ENCODE data around the gene KCNMA1.

Gene KCNMA1

GRCh38 chr10:77553966-77554365 lies 83.6 kb downstream of the KCNMA1 start:
- no peak for DNase-seq

- no peak for DNase-seq
Measured at GRCh38 chr10:77553311-77553710, 84.3 kb downstream of the KCNMA1 start.

DNA sequence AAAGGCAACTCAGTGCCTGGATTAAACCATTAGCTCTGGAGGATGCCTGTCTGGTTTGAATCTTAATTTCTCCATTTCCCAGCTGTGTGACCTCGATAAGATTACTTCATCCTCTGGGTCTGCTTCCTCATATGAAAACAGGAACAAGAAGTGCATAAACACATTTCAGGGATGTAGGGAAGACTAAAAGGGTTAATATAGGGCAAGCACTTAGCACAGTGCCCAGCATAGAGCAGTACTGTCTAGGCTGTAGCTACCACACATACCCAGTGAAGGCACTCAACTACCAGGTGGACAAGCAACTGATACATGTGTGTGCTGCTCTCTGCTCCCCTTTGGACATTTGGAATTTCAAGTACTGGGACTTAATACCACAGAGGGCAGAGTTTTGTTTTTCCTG lies 85.4 kb downstream of the KCNMA1 start:
- DNase-seq = no peak

- DNase-seq = no peak
Measured at GRCh38 chr10:77550378-77550777, 87.2 kb downstream of the KCNMA1 start.

DNA sequence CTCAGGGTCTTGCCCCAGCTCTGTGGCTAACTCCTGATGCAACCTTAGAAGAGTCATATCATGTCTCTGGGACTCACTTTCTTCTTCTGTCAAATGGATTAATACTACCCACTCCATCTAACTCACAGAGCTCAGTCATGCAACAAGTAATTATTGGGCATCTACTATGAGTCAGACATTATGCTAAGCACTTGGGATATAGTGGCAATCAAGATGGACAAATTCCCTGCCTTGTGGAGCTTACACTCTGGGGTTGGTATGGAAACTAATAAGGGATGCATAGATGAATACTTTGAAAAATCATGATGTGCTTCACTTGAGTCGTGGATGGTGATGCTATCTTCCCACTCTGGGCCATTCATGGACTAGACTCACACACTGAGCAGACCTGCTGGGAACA lies 88.9 kb downstream of the KCNMA1 start:
- DNase-seq = no peak

DNA sequence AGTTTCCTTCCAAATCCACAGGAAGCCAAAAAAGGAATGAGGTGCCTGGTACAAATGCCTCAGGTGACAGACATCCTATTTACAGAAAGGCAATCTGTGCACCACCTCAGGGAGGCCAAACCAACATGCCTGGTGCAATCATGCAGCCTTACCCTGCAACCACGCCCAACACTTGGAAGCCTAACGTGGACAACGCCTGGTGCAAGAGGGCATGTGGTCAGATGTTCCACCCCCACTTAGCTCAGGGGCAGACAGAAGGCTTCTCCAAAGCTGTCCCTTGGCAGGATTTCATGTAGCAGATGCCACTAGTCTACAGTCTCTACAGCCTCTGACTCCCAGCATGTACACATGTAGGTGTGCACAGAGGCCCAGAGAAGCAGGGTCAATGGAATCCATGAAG lies 89.5 kb downstream of the KCNMA1 start:
- DNase-seq = no peak

DNA sequence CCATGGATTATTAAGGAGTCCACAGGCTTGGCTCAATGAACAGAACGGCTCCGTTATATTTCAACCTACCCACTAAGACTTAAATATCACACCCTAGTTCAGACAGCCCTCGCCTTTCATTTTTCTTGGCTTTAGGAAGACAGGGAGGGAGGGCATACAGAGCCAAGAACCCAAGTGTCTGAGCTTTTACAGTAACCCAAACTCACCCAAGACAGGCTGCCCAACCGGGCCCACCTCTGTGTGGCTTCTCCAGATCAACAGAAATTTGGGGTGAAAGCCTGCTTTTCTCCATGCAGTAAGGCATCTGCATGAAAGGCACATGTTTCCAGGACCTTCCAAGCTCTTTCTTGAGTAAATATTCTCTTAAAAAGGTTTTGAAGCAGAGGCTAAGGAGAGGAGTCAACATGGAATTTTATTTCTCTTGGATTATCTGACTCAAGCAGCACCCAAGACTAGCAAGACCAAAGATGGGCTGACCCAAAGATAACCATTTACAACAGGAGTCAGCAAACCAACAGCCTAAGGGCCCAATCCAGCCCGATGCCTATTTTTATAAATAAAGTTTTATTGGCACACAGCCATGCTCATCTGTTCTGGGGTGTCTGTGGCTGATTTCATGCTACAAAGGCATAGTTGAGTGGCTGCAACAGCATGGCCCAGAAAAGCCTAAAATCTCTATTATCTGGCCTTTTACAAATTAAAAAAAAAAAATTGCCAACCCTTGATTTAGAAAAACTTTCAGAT lies 90.1 kb downstream of the KCNMA1 start:
- no peak for DNase-seq

- no peak for DNase-seq
Measured at GRCh38 chr10:77546042-77546441, 91.6 kb downstream of the KCNMA1 start.

DNA sequence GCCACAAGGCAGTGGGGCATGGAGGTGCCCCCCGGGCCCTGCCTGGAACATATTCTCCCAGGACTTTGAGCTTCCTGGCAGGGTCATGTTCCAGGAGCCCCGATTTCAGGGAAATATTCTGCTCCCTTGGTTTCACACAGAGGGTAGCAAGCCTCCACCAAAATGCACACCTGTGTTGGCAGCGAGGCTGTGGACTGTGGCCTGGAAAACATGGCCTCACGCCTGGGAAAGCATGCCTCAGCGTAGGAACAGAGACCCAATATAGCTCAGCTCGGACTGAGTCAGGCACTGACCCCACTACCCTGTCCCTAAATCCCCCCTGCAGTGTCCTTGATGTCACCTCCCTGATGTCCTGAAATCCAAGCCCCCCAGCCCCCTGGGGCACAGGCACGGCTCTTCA lies 92.0 kb downstream of the KCNMA1 start:
- no peak for DNase-seq

GRCh38 chr10:77544617-77545016 lies 93.0 kb downstream of the KCNMA1 start:
- DNase-seq = no peak

- DNase-seq = no peak
Measured at GRCh38 chr10:77542710-77543259, 94.8 kb downstream of the KCNMA1 start.

DNA sequence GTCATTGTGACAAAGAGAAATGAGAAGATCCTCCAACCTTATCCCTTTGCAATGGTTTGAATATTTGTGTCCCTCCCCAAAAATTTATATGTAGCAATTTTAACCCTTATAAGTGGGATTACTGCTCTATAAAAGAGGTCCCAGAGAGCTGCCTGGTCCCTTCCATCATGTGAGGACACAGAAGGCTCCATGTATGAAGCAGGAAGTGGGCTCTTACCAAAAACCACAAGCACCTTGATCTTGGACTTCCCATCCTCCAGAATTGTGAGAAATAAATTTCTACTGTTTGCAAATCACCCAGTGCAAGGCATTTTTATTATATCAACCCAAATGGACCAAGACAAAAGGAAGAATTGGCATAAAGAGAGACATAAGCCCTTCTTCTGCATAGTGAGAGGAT lies 95.7 kb downstream of the KCNMA1 start:
- DNase-seq = no peak

DNA sequence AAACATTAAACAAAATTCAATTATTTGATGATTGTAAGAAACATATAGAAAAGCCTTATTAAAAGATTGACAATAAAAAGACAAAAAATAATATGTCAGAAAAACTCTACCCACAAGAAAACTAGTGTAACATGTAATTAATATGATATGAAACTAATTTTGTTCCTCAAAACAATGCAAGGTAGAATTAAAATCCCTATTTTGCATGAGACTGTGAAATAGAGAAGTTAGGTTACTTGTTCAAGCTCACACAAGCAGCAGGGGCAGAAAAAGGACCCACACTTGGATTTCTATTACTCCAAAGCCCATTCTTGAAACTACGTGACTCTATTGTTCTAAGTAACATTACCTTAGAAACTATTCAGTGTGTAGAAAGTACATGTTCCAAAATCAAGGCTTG lies 96.4 kb downstream of the KCNMA1 start:
- no peak for DNase-seq

DNA sequence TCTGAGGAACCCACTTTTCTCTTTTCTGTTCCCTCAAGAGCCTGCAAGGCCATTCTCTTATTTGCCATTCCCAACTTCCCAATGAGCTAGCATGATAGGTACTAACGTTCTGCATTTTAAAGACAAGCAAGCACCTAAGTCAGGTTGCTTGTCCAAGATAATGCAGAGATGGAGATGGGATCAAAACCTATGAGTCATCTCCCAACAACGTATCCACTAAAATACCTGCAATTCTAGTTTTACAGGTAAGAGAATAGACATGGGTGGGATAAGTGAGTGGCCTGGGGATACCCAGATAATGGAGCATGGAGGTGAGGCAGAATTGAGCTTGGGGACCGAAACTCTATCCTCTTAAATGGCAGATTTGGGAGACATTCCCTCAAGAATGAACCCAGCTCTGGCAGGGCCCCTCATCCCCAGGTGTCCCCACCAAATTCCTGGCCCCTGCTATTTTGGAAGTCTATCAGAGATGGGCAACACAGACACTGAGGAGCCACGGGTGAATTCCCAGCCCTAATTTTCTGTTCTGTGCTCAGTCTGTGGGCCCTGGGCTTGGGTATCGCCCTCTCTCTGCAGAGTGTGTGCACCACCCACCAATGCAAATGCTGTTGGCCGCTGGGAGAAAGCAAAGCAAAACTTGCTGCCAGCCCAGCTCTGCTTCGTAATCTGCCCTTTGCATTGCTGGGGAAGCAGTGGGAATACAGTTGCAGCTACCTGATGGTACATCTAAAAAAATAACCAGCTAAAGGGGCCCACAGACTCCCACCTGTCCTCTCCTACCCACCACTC lies 98.3 kb downstream of the KCNMA1 start:
- no peak for DNase-seq

- DNase-seq = no peak
Measured at GRCh38 chr10:77537720-77538373, 99.8 kb downstream of the KCNMA1 start.

DNA sequence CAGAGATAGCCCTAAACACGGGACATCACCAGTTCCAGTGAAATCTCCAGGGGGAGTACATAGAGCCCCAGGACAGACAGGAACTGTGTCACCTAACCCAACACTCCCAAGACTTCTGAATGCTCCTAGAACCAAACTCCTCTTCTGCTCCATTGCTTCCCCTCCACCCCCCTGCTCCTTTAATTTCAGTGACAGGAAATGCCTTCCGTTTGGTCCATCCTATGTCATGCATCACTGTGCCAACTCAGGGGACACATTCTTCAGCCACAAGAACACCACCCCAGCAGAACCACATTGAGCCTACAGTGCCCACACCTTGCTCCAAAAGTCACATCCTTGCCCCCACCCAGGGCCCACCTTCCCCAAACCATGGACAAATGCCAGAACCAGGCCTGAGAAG lies 100.5 kb downstream of the KCNMA1 start:
- DNase-seq = no peak

DNA sequence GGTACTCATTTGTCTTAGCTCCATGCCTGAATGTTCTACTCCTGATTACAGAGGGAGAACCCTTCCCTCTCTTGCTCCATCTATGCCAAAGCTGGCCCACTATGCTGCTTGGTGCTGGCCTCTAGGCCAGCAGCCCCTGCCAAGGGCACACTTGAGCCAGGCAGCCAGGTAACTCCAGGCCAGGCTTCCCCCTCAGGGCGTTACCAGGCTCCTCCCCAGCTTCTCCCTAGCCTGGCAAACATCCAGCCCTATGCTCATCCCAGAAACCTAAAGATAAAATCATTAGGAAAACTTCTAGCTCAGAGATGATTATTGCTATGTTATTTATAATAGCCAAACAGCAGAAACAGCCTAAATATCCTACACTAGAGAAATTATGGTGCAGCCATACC lies 103.7 kb downstream of the KCNMA1 start:
- no peak for DNase-seq

DNA sequence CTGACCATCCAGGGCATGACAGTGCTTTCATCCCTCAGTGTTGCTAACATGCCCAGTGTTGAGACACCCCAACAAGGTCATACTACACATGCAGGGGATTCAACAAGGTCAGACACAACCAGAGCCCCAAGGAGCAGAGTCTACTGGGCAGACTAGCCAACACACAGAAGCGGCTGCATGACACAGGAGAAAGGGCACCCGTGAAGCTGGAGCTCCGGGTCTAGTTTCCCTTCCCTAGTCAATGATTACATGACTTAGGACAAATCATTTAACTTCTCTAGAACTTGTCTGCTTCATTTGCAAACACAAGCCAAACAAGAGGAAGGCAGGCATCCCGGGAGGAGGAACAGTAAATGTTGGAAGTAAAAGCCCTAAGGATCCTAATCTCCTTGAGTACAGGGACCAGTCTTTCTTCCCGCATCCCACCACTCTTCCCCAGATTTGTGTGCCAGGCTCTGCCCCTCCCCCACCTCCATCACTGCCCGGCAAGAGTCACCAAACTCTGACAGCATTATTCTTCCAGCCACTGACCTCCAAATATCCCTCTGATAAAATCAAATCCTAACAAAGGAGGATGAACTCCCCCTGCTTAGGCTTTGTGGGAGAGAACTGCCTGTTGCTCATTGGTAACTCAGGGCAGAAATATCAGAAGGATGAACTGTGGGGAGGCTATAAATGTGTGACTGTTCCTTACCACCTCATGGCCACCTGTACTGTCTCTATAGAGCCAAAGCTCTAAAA lies 104.3 kb downstream of the KCNMA1 start:
- no peak for DNase-seq

GRCh38 chr10:77532068-77532467 lies 105.5 kb downstream of the KCNMA1 start:
- DNase-seq = no peak

GRCh38 chr10:77531441-77532001 lies 106.1 kb downstream of the KCNMA1 start:
- no peak for DNase-seq

GRCh38 chr10:77530011-77530410 lies 107.6 kb downstream of the KCNMA1 start:
- DNase-seq = no peak

DNA sequence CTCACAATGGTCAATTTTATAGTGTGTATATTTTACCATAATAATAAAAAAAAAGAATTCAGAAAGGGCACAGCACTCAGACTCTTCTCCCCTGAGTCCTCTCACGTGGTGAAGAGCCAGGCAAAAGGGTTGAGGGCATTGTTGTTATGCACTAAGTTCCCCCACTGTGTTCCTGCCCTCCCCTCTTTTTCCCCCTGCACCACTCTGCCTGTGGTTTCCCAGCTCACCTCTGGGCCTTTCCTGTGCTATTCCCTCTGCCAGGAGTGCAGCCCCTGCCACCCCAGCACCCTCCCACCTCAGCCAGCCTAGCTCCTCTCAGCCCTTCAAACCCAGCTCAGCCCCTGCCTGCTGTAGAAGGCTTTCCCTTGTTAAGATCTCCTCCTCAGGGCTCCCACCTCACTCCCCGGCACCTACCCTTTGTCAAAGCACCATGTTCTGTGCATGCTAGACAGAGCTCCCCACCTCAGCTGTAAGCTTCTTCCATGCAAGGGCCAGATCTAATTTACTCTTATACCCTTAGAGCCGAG lies 108.5 kb downstream of the KCNMA1 start:
- DNase-seq = no peak
